NCI-H524 (cell line): ENCODE measurements around the gene DUXB.

Experiments used
- DNase-seq, 2 experiments: peaks; one replicate each; lab custom pipeline; 2025; lab: John Stamatoyannopoulos, UW

DUXB gene

GRCh38 chr16:75660321-75660720 is 40.9 kb downstream of the DUXB start:
- no peak for DNase-seq

- DNase-seq, result no peak
Observed at GRCh38 chr16:75658175-75658574, 43.1 kb downstream of the DUXB start.

- DNase-seq, result no peak
Observed at GRCh38 chr16:75653922-75654321, 47.3 kb downstream of the DUXB start.

- peak; percentile 57 to 79 for DNase-seq
Observed at GRCh38 chr16:75648265-75649076, 52.8 kb downstream of the DUXB start.

GRCh38 chr16:75647492-75648264 is 53.6 kb downstream of the DUXB start, which contains the start of the genes KARS1 and TERF2IP:
KARS1 (minus strand) TSS chr16:75647665; CDS start chr16:75647639, 26 bp downstream.
TERF2IP (plus strand) TSS chr16:75647773; CDS start chr16:75647883, 110 bp downstream.
- peak; percentile 87 to 96 for DNase-seq

- DNase-seq, result no peak
Observed at GRCh38 chr16:75647112-75647491, 54.2 kb downstream of the DUXB start.

GRCh38 chr16:75644240-75645012 is 56.8 kb downstream of the DUXB start:
- no peak for DNase-seq
